NOMO-1 (cell line): Measurements from ENCODE around the gene RCAN3.

Source experiments
- DNase-seq, 2 experiments: peaks; one replicate each; lab custom pipeline; 2025; ENCODE audit not compliant: unreplicated experiment in 2 of 2; lab: John Stamatoyannopoulos, UW

The RCAN3 gene

GRCh38 chr1:24572301-24572700, 69.7 kb downstream of the RCAN3 start:
- DNase-seq: no peak

DNA sequence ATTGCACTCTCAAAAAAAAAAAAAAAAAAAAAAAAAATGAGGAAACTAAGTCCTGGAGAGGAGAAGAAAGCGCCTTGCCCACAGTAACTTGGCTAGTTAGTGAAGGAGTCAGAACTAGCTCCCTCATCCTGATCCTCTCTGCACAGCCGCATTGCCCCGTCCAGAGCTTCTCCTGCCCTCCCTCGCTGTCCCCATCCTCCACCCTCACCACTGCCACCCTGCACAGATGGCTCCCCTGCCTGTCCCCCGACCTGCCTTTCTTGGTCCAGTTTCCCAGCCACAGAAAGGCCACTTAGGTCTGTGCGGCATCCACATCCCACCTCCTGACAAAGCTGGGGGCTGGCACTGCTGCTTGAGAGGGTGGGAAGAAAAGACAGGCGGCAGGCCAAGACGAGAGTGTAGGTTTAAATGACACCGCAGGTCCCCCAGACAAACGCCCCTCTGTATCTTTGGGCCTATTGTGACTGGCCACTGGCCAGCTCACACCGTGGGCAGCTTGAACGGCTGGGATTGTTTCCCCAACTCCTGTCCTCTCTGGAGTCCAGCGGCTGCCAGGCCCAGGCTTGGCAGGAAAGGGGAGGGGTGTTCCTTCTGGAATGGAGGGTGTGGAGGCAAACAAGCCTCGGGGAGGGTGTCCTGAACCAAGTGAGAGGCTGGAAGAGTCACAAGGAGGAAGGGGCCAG, 73.4 kb downstream of the RCAN3 start:
- DNase-seq: no peak

DNA sequence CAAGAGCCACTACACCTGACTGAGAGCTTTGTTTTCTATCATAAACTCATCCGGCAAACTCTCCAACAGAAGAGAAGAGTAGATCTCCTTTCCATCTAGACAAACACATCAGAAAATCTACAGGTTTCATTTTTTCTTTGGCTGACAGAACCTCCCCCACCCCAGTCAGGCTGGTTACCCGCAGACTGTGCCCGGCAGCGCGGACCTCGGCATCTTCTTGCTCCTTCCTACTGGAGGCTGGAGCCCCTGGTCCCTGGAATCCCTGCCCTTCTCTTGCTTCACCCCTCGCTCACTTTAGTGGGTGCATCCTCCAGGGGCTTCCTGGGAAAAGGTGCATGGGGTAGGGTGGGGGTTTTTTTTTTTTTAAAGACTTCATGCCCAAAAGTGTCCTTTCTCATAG, 76.2 kb downstream of the RCAN3 start:
- DNase-seq: no peak

DNA sequence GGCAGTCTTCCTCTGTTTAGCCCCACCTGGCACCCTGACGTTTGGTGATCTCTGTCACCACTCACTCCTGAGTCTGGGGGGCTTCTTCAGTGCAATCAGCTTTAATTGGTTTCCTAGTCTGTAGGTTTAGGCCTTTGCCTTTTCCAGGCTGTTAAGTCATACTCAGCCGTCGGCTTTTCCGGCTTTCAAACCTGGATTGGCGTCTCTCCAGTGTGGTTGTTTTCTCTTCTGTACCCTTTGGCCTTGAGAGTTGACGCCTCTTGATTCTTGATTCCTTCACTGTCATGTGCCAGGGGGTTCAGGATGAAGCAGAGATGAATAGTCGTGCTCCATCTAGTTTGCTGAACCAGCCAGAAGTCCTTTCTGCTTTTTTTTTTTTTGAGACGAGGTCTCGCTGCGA, 78.1 kb downstream of the RCAN3 start:
- no peak for DNase-seq

DNA sequence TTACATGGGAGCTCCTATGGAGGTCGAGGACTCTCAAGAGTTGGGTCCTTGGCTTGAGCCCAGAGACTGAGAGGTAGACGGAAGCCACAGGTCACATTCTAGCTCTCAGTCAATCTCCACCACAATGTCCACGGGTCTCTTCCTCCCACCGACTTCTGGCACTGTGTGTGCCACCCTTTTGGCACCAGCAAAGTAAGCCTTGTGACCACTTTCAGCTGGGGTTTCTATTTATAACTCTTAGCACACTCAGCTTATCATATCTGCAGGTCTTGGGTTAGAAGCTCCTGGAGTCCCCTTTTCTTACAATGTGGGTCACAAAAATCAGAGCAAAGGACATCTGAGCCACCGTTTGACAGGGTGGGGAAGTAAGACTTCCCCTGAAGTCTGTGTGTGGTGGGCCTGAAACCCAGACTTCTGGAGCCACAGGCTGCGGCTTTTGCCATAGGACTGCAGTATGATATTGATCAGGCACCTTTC, 81.6 kb downstream of the RCAN3 start:
- no peak for DNase-seq

- DNase-seq: no peak
Observed at GRCh38 chr1:24586119-24586518, 83.5 kb downstream of the RCAN3 start.

DNA sequence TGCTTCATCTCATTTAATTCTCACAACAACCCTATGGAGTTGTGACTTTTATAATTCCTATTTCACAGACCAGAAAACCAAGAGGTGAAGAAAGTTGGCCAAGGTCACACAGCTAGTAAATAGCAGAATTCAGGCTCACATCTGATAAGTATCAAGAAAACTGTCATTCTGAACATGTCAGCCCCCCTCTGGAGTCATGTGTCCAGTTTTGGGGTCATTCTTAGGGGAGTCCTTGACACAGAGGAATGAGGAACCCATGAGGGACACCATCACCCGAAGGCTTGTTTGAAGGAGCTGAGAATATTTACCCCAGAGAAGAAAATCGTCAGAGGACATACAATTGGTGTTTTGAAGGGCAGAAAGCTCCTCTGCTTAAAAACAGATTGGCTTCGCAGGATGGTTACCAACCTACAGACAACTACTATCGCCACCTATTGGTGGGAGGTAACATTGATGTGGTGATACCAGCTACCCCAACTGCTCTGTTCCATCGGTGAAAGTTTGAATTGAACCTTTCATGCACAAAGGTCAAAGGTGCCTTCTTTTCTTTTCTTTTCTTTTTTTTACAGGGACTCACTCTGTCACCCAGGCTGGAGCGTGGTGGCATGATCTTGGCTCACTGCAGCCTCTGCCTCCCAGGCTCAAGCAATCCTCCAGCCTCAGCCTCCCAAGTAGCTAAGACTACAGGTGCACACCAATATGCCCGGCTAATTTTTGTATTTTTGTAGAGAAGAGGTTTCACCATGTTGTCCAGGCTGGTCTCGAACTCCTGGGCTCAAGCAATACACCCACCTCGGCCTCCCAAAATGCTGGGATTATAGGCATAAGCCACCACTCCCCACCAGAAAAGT, 84.6 kb downstream of the RCAN3 start:
- DNase-seq: peak; percentile 49 to 80

- no peak for DNase-seq
Observed at GRCh38 chr1:24588573-24588972, 85.9 kb downstream of the RCAN3 start.

DNA sequence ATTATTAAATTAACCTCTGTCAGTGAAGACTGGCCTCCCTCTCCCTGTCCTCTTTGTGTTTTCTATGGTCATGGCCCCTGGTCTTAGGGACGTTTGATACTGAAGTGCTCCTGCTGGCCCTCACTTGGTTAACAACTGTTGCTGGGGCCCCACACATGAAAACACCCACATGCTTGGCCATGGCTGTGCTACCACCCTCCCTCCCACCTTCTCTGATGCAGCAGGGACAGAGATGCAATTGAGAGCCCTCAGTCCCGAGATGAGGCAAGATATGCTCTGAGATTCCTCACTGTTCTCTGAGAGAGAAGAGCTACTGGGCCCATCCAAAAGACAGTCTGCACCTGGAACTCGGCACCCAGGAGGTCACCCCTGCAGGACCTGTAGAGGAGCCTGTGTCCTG, 86.6 kb downstream of the RCAN3 start:
- DNase-seq: no peak
